DOHH2 (cell line): ENCODE data around the gene ALDH18A1.

ENCODE experiments used
- H3F3A ChIP-seq: fragments of 200-600 bp; sonication (generic), shearing (Covaris generic); 2 replicates; pipeline ENCODE4 v1.6.0; 2016; ENCODE audit warnings: antibody characterized with exemption, mild to moderate bottlenecking; ENCODE audit not compliant: control insufficient read depth, insufficient read depth
- H3K27ac ChIP-seq: fragments of 200-600 bp; sonication (generic); 2 replicates; pipeline ENCODE4 v1.5.1; 2014; ENCODE audit warnings: low read depth, mild to moderate bottlenecking, low read length, moderate library complexity
- H3K27me3 ChIP-seq: fragments of 200-600 bp; sonication (generic); 2 replicates; pipeline ENCODE4 v1.6.1; 2014; ENCODE audit warnings: mild to moderate bottlenecking, low read length, mixed read lengths; ENCODE audit not compliant: control insufficient read depth
- H3K36me3 ChIP-seq: fragments of 200-600 bp; sonication (generic); 2 replicates; pipeline ENCODE4 v1.6.1; 2014; ENCODE audit warnings: mild to moderate bottlenecking, low read length, moderate library complexity, mixed read lengths; ENCODE audit not compliant: control insufficient read depth
- H3K4me1 ChIP-seq: fragments of 200-600 bp; sonication (generic); 2 replicates; pipeline ENCODE4 v1.6.1; 2014; ENCODE audit warnings: mild to moderate bottlenecking, low read length, mixed read lengths; ENCODE audit not compliant: control insufficient read depth
- H3K4me2 ChIP-seq: fragments of 200-600 bp; sonication (generic); 2 replicates; pipeline ENCODE4 v1.6.0; 2014; ENCODE audit warnings: mild to moderate bottlenecking, low read length, moderate library complexity
- H3K4me3 ChIP-seq: fragments of 200-600 bp; sonication (generic); 2 replicates; pipeline ENCODE4 v1.5.1; 2014; ENCODE audit warnings: mild to moderate bottlenecking, low read length, mixed read lengths
- H3K79me2 ChIP-seq: fragments of 200-600 bp; sonication (generic); 2 replicates; pipeline ENCODE4 v1.6.1; 2014; ENCODE audit warnings: mild to moderate bottlenecking, low read length, mixed read lengths; ENCODE audit not compliant: control insufficient read depth
- H3K9me2 ChIP-seq: fragments of 200-600 bp; sonication (generic); replicated peaks from 2 replicates; pipeline ENCODE4 v1.6.1; 2014; ENCODE audit warnings: mild to moderate bottlenecking, low read length, mixed read lengths; ENCODE audit not compliant: control insufficient read depth
- H3K9me3 ChIP-seq: fragments of 200-600 bp; sonication (generic); 2 replicates; pipeline ENCODE4 v1.6.1; 2014; ENCODE audit warnings: antibody characterized with exemption, low read length, mixed read lengths; ENCODE audit not compliant: control insufficient read depth, insufficient read depth
- H4K20me1 ChIP-seq: fragments of 200-600 bp; sonication (generic); 2 replicates; pipeline ENCODE4 v1.6.0; 2014; ENCODE audit warnings: low read depth, mild to moderate bottlenecking, antibody characterized with exemption, low read length, moderate library complexity; ENCODE audit not compliant: control insufficient read depth, insufficient read depth
- CTCF ChIP-seq: fragments of 200-600 bp; sonication (generic); IDR thresholded peaks from one replicate; pipeline ENCODE4 v1.5.1; 2014; ENCODE audit warnings: antibody characterized with exemption, mild to moderate bottlenecking, low read depth, low read length; ENCODE audit not compliant: poor library complexity, severe bottlenecking
- EZH2phosphoT487 ChIP-seq: fragments of 200-600 bp; sonication (generic); IDR thresholded peaks from 2 replicates; pipeline ENCODE4 v1.6.1; 2017; ENCODE audit warnings: borderline replicate concordance, mild to moderate bottlenecking, antibody characterized with exemption, low read length, moderate library complexity, mixed read lengths

ALDH18A1 gene

GRCh38 chr10:95618101-95618500 is 38.4 kb downstream of the ALDH18A1 start:
- Histone ChIP-seq H3K9me2 (no peaks in the 10 kb centered on the region), H3K27ac (no peak overlapping the region), H3K4me2 (no peak overlapping the region), H4K20me1 (no peaks in the 10 kb centered on the region), H3K36me3 (peaks cover 69% of the 10 kb centered on the region), H3K4me3 (no peak overlapping the region), H3F3A (no peaks in the 10 kb centered on the region), H3K79me2 (no peaks in the 10 kb centered on the region), H3K9me3 (no peaks in the 10 kb centered on the region), H3K27me3 (no peaks in the 10 kb centered on the region), H3K4me1 (no peaks in the 10 kb centered on the region)
- TF ChIP-seq EZH2phosphoT487, result no peak
- TF ChIP-seq CTCF, result no peak

- H3K4me1 ChIP-seq, result no peaks in the 10 kb centered on the region
- H3K9me3 ChIP-seq, result no peaks in the 10 kb centered on the region
- no peaks in the 10 kb centered on the region for H3F3A ChIP-seq
- H3K9me2 ChIP-seq, result no peaks in the 10 kb centered on the region
- no peaks in the 10 kb centered on the region for H3K79me2 ChIP-seq
- no peaks in the 10 kb centered on the region for H4K20me1 ChIP-seq
- no peak overlapping the region for H3K27ac ChIP-seq
- no peak overlapping the region for H3K4me2 ChIP-seq
- no peaks in the 10 kb centered on the region for H3K27me3 ChIP-seq
- H3K4me3 ChIP-seq, result no peak overlapping the region
- TF ChIP-seq EZH2phosphoT487 (no peak), CTCF (no peak)
- peaks cover 80% of the 10 kb centered on the region for H3K36me3 ChIP-seq
Measured at GRCh38 chr10:95616446-95616845, 40.1 kb downstream of the ALDH18A1 start.

- no peaks in the 10 kb centered on the region for H3F3A ChIP-seq
- H3K79me2 ChIP-seq, result no peaks in the 10 kb centered on the region
- no peak overlapping the region for H3K27ac ChIP-seq
- no peaks in the 10 kb centered on the region for H3K4me1 ChIP-seq
- TF ChIP-seq CTCF (no peak), EZH2phosphoT487 (no peak)
- no peaks in the 10 kb centered on the region for H3K9me3 ChIP-seq
- H3K4me3 ChIP-seq, result no peak overlapping the region
- H3K27me3 ChIP-seq, result no peaks in the 10 kb centered on the region
- H3K9me2 ChIP-seq, result no peaks in the 10 kb centered on the region
- no peak overlapping the region for H3K4me2 ChIP-seq
- H3K36me3 ChIP-seq, result peaks cover 94% of the 10 kb centered on the region
- H4K20me1 ChIP-seq, result no peaks in the 10 kb centered on the region
Measured at GRCh38 chr10:95613330-95613729, 43.2 kb downstream of the ALDH18A1 start.

- no peaks in the 10 kb centered on the region; the same call in 1 of the 2 replicates for H3F3A ChIP-seq
- H3K4me3 ChIP-seq, result no peak overlapping the region
- H3K4me2 ChIP-seq, result no peak overlapping the region
- no peak overlapping the region for H3K27ac ChIP-seq
- no peaks in the 10 kb centered on the region for H3K27me3 ChIP-seq
- TF ChIP-seq CTCF (no peak), EZH2phosphoT487 (no peak)
- H3K79me2 ChIP-seq, result no peaks in the 10 kb centered on the region
- H4K20me1 ChIP-seq, result no peaks in the 10 kb centered on the region
- H3K9me3 ChIP-seq, result no peaks in the 10 kb centered on the region
- no peaks in the 10 kb centered on the region for H3K9me2 ChIP-seq
- no peaks in the 10 kb centered on the region for H3K4me1 ChIP-seq
- peaks cover 93% of the 10 kb centered on the region for H3K36me3 ChIP-seq
Measured at GRCh38 chr10:95610727-95611126, 45.8 kb downstream of the ALDH18A1 start.
